Measurements from ENCODE around the gene TP53TG5. TPM values are rescaled to one million over a fixed set of nuclear protein-coding genes. Genes with fewer than 3 reads are reported as not detected.

TP53TG5 gene
- total RNA-seq (ENCODE audit: low replicate concordance) = 0.09 TPM in 1 of 2 replicates, not detected in the other

DNA sequence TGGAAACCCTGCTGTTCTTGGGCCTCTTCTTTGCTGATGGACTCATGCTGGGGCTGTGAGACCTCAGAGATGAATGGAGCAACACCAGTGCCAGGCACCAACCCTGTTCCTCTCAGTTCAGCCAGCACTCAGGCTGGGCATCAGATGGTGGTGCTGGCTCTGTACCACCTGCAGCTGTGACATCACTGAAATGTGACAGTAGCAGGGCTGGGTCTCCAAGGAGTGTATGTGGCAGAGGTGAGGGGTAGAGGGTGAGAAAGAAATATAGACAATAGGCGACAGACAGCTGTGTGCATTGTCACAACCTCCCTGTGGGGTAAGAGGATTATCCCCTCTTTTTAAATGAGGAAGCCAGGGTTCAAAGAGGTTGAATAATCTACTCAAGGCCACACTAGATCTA is at the start of gene TP53TG5:
Gene TP53TG5, minus strand, starts transcription at position 135 of the 400 bp plus-strand sequence. Its CDS starts 89 bp downstream, at position 46.
- no peak within 1 kb of the TSS for H3K4me3 ChIP-seq (ENCODE audit: low read depth, low read length)
- DNase-seq (ENCODE audit: low read depth) = no peak
- TF ChIP-seq, protein P1, sequence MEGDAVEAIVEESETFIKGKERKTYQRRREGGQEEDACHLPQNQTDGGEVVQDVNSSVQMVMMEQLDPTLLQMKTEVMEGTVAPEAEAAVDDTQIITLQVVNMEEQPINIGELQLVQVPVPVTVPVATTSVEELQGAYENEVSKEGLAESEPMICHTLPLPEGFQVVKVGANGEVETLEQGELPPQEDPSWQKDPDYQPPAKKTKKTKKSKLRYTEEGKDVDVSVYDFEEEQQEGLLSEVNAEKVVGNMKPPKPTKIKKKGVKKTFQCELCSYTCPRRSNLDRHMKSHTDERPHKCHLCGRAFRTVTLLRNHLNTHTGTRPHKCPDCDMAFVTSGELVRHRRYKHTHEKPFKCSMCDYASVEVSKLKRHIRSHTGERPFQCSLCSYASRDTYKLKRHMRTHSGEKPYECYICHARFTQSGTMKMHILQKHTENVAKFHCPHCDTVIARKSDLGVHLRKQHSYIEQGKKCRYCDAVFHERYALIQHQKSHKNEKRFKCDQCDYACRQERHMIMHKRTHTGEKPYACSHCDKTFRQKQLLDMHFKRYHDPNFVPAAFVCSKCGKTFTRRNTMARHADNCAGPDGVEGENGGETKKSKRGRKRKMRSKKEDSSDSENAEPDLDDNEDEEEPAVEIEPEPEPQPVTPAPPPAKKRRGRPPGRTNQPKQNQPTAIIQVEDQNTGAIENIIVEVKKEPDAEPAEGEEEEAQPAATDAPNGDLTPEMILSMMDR (IDR thresholded peaks at IDR 0.05; ENCODE audit: insufficient read depth, low read length) = no peak

DNA sequence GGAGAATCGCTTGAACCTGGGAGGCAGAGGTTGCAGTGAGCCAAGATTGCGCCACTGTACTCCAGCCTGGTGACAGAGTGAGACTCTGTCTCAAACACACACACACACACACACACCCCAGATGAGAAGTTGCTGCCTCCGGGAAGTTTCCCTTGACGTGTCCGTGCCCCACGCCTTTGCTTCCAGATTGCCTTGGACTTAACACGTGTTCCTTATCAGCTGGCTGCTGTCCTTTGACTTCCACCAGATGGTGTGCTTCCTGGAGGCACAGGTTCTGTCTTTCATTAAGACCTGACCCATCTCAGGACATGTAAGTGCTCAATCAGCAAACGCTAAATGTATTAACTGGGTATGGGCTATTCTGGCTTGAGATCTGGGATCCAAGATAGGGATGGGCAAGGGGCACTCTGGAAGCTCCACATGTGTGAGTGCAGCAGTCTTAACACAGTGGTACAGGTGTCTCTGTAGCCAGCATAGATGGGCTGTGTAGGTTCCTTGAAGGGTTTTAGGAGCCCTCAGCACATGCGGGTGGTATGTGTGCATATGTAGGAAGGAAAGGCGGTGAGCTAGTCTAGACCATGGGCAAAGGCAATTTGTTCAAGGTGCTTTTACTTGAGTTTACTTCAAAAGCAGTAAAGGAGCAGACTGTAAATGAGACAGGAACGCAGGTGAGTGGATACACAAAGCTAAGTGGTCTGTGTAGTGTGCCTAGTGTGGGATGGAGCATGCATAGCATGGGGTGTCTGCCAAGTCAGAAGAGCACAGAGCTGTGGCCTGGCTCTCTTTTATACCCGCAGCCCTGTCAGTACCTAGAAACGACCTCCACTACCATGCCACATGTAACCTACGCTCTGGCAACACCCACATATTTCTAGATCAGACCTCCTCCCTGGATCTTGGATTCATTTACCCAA is 49.4 kb upstream of the TP53TG5 start:
- DNase-seq (ENCODE audit: low read depth) = peak; percentile 43
- TF ChIP-seq, protein P1 (IDR thresholded peaks at IDR 0.05; ENCODE audit: insufficient read depth, low read length) = no peak
- no peak overlapping the region for H3K4me3 ChIP-seq (ENCODE audit: low read depth, low read length)

DNA sequence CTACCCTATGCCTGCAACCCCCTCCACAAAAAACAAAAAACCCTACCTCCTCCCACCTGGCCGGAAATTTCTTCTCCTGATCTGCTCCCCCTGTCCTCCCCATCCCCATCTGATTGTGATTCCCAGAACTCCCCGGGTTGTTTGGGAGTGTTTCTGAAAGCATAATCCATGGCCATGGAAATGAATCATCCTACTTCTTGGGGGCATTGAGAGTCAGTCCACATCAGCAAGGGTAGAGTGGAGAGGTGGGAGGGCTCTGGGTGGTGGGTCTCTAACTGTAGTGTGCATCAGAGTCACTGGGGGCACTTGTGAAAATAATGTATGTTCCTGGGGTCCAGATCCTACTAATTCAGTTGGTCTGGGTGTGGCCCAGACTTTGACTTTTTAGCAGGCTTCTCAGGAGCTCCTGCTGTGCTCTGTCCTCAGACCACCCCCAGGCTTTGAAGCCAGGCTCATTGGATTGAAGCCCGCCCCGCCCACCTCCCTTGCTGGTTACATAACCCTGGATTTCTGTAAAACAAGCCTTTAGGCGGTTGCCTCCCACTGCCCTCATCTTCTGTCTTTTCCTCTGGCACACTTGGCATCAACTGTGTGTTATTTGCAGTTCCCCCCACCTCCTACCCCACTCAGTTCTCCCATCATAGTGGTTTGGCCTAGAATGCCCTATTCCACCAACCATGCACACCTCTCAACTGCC is 48.3 kb upstream of the TP53TG5 start:
- no peak overlapping the region for H3K4me3 ChIP-seq (ENCODE audit: low read depth, low read length)
- no peak for DNase-seq (ENCODE audit: low read depth)
- TF ChIP-seq, protein P1 (IDR thresholded peaks at IDR 0.05; ENCODE audit: insufficient read depth, low read length) = no peak

GRCh38 chr20:45425561-45425960 is 47.4 kb upstream of the TP53TG5 start:
- TF ChIP-seq, protein P1 (IDR thresholded peaks at IDR 0.05; ENCODE audit: insufficient read depth, low read length) = no peak
- DNase-seq (ENCODE audit: low read depth) = no peak
- no peak overlapping the region for H3K4me3 ChIP-seq (ENCODE audit: low read depth, low read length)

- TF ChIP-seq, protein P1 (IDR thresholded peaks at IDR 0.05; ENCODE audit: insufficient read depth, low read length) = no peak
- no peak for DNase-seq (ENCODE audit: low read depth)
- H3K4me3 ChIP-seq (ENCODE audit: low read depth, low read length) = no peak overlapping the region
Observed at GRCh38 chr20:45423700-45424099, 45.6 kb upstream of the TP53TG5 start.

- no peak overlapping the region for H3K4me3 ChIP-seq (ENCODE audit: low read depth, low read length)
- TF ChIP-seq, protein P1 (IDR thresholded peaks at IDR 0.05; ENCODE audit: insufficient read depth, low read length) = no peak
- no peak for DNase-seq (ENCODE audit: low read depth)
Observed at GRCh38 chr20:45420125-45420524, 42.0 kb upstream of the TP53TG5 start.
